H9 (cell line): Measurements from ENCODE around the gene IGFALS. TPM values are rescaled to one million over a fixed set of nuclear protein-coding genes. Genes with fewer than 3 reads are reported as not detected.
A peak's percentile ranks its signal among the peaks of the same experiment; 100 is the strongest.

ENCODE experiments used
- DNase-seq: peaks from one replicate; pipeline ENCODE4 v3.0.0-alpha.2; 2017
- H2AFZ ChIP-seq: one replicate; pipeline ENCODE4 v1.6.1; 2013; ENCODE audit warnings: mild to moderate bottlenecking, low read length, control low read depth, moderate library complexity
- H2AK5ac ChIP-seq: 2 replicates; pipeline ENCODE4 v1.6.1; 2013; ENCODE audit warnings: low read length, control low read depth, mixed read lengths; ENCODE audit not compliant: insufficient read length
- H2BK120ac ChIP-seq: one replicate; pipeline ENCODE4 v1.6.1; 2013; ENCODE audit warnings: low read depth, mild to moderate bottlenecking, low read length, control low read depth, inconsistent platforms; ENCODE audit not compliant: poor library complexity, severe bottlenecking
- H2BK12ac ChIP-seq: 2 replicates; pipeline ENCODE4 v1.6.1; 2013; ENCODE audit warnings: low read length, control low read depth, mixed read lengths, low read depth; ENCODE audit not compliant: insufficient read length
- H2BK15ac ChIP-seq: 2 replicates; pipeline ENCODE4 v1.6.1; 2013; ENCODE audit warnings: low read depth, low read length, control low read depth
- H2BK20ac ChIP-seq: one replicate; pipeline ENCODE4 v1.6.1; 2013; ENCODE audit warnings: low read depth, mild to moderate bottlenecking, low read length, control low read depth, inconsistent platforms; ENCODE audit not compliant: poor library complexity, severe bottlenecking
- H2BK5ac ChIP-seq: 2 replicates; pipeline ENCODE4 v1.6.1; 2013; ENCODE audit warnings: low read length, control low read depth, mixed read lengths; ENCODE audit not compliant: insufficient read length
- H3K14ac ChIP-seq: 2 replicates; pipeline ENCODE4 v1.6.1; 2013; ENCODE audit warnings: low read length, control low read depth; ENCODE audit not compliant: insufficient read depth
- H3K18ac ChIP-seq: 2 replicates; pipeline ENCODE4 v1.6.1; 2013; ENCODE audit warnings: low read depth, mild to moderate bottlenecking, mixed read lengths, low read length, control low read depth; ENCODE audit not compliant: insufficient read length
- H3K23ac ChIP-seq: 2 replicates; pipeline ENCODE4 v1.6.1; 2013; ENCODE audit warnings: low read length, control low read depth, mixed read lengths, low read depth; ENCODE audit not compliant: insufficient read length
- H3K23me2 ChIP-seq: 2 replicates; pipeline ENCODE4 v1.6.1; 2013; ENCODE audit warnings: low read depth, mild to moderate bottlenecking, mixed read lengths, low read length, control low read depth; ENCODE audit not compliant: insufficient read length, poor library complexity, severe bottlenecking
- H3K27ac ChIP-seq: 2 replicates; pipeline ENCODE4 v1.5.1; 2013; ENCODE audit warnings: low read length, control low read depth, mixed read lengths, low read depth; ENCODE audit not compliant: insufficient read length
- H3K27me3 ChIP-seq: 2 replicates; pipeline ENCODE4 v1.6.1; 2013; ENCODE audit warnings: low read length, control low read depth, inconsistent platforms; ENCODE audit not compliant: insufficient read depth
- H3K4ac ChIP-seq: 2 replicates; pipeline ENCODE4 v1.6.1; 2013; ENCODE audit warnings: low read depth, mild to moderate bottlenecking, control low read depth, inconsistent platforms, low read length, moderate library complexity
- H3K4me1 ChIP-seq: 2 replicates; pipeline ENCODE4 v1.6.1; 2013; ENCODE audit warnings: low read length, control low read depth, inconsistent platforms; ENCODE audit not compliant: insufficient read depth
- H3K4me2 ChIP-seq: 2 replicates; pipeline ENCODE4 v1.6.1; 2013; ENCODE audit warnings: low read length, control low read depth, mixed read lengths; ENCODE audit not compliant: insufficient read length, insufficient read depth
- H3K56ac ChIP-seq: 2 replicates; pipeline ENCODE4 v1.6.1; 2013; ENCODE audit warnings: low read depth, mild to moderate bottlenecking, mixed read lengths, low read length, control low read depth; ENCODE audit not compliant: insufficient read length
- H3K79me1 ChIP-seq: 2 replicates; pipeline ENCODE4 v1.6.1; 2013; ENCODE audit warnings: low read depth, mild to moderate bottlenecking, moderate library complexity, low read length, control low read depth, inconsistent platforms; ENCODE audit not compliant: insufficient read depth, poor library complexity, severe bottlenecking
- H3K79me2 ChIP-seq: 2 replicates; pipeline ENCODE4 v1.6.1; 2013; ENCODE audit warnings: low read length, control low read depth, inconsistent platforms; ENCODE audit not compliant: insufficient read depth
- H3K9ac ChIP-seq: 2 replicates; pipeline ENCODE4 v1.6.1; 2013; ENCODE audit warnings: low read length, control low read depth, mixed read lengths; ENCODE audit not compliant: insufficient read length; ENCODE audit errors: extremely low read depth
- H3K9me3 ChIP-seq: one replicate; pipeline ENCODE4 v1.6.1; 2013; ENCODE audit warnings: low read depth, low read length, inconsistent platforms; ENCODE audit not compliant: control insufficient read depth
- H3T11ph ChIP-seq: one replicate; pipeline ENCODE4 v1.6.1; 2013; ENCODE audit warnings: mild to moderate bottlenecking, low read length, control low read depth, inconsistent platforms
- H4K20me1 ChIP-seq: one replicate; pipeline ENCODE4 v1.6.1; 2013; ENCODE audit not compliant: control insufficient read depth, insufficient read length, insufficient read depth
- H4K5ac ChIP-seq: 2 replicates; pipeline ENCODE4 v1.6.1; 2013; ENCODE audit warnings: low read depth, mild to moderate bottlenecking, mixed read lengths, low read length, control low read depth; ENCODE audit not compliant: insufficient read length
- H4K8ac ChIP-seq: replicated peaks from 2 replicates; pipeline ENCODE4 v1.6.1; 2013; ENCODE audit warnings: low read length, control low read depth, mixed read lengths, low read depth; ENCODE audit not compliant: insufficient read length
- H4K91ac ChIP-seq: 2 replicates; pipeline ENCODE4 v1.6.1; 2013; ENCODE audit warnings: low read depth, mild to moderate bottlenecking, moderate library complexity, mixed read lengths, low read length, control low read depth; ENCODE audit not compliant: insufficient read length
- H3K27ac Mint-ChIP-seq, 3 experiments: 2 replicates in 2 of 3; 3 replicates in 1 of 3; pipeline ENCODE4 v1.8.0; 2020 to 2021; ENCODE audit warnings: mixed read lengths in 3 of 3, mild to moderate bottlenecking in 1 of 3, moderate library complexity in 1 of 3
- H3K27me3 Mint-ChIP-seq: 2 replicates; pipeline ENCODE4 v1.8.0; 2021; ENCODE audit warnings: low read depth, mild to moderate bottlenecking, moderate library complexity, mixed read lengths
- H3K36me3 Mint-ChIP-seq, 3 experiments: 2 replicates in 2 of 3; 3 replicates in 1 of 3; pipeline ENCODE4 v1.8.0; 2020 to 2021; ENCODE audit warnings: low read depth in 3 of 3, mixed read lengths in 3 of 3; ENCODE audit not compliant: insufficient read depth in 1 of 3
- H3K4me1 Mint-ChIP-seq, 2 experiments: 2 replicates each; pipeline ENCODE4 v1.8.0; 2020; ENCODE audit warnings: mixed read lengths in 2 of 2
- H3K4me3 Mint-ChIP-seq, 2 experiments: 2 replicates in 1 of 2; 3 replicates in 1 of 2; pipeline ENCODE4 v1.8.0; 2020 to 2021; ENCODE audit warnings: mild to moderate bottlenecking in 2 of 2, mixed read lengths in 2 of 2, moderate library complexity in 1 of 2
- H3K9me3 Mint-ChIP-seq, 2 experiments: 2 replicates in 1 of 2; 3 replicates in 1 of 2; pipeline ENCODE4 v1.8.0; 2020; ENCODE audit warnings: mild to moderate bottlenecking in 2 of 2, mixed read lengths in 2 of 2, moderate library complexity in 1 of 2
- WGBS: extraction: QIAGEN DNeasy Blood & Tissue Kit; methylation state at CpG from one replicate; pipeline ENCODE4 v1.1.7; 2013; ENCODE audit warnings: missing lambda C conversion rate, low lambda C conversion rate, mixed read lengths; ENCODE audit not compliant: insufficient read length; ENCODE audit errors: extremely low coverage; 5-methylcytosine and 5-hydroxymethylcytosine counted together
- total RNA-seq: library from RNA; stranded (reverse); gene quantifications from 2 replicates; pipeline ENCODE4 v1.2.1, GENCODE V29; 2021
- TF ChIP-seq, protein P1 (sequence below): fragments of 200-600 bp; sonication (generic); conservative IDR thresholded peaks from 3 replicates; pipeline ENCODE4 v1.8.0; 2021; ENCODE audit warnings: antibody characterized with exemption, mild to moderate bottlenecking

The IGFALS gene
- total RNA-seq, 1 experiment from 2014 or later: not detected

DNA sequence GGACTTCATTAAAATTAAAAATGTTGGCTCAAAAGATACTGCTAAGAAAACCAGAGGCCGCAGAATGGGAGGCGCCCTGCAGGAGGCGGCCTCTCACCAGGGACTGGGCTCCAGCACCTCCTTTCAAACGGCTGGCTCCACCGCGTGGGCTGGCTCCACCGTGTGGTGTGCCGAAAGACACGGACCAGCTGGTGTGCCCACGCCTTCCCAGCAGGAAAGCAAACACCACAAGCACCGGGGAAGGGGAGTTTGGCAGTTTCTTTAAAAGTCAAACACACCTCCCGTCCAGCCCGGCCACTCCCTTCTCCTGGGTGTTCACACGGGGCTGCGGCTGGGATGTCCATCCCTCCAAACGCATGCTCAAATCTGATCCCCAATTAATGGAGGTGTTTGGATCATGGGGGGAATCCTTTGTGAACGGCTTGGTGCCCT is 19.2 kb upstream of the IGFALS start:
- no peak overlapping the region for H2AFZ ChIP-seq
- H3K4me2 ChIP-seq: no peak overlapping the region
- H3K27ac ChIP-seq: no peak overlapping the region
- no peak overlapping the region for H4K8ac ChIP-seq
- no peak overlapping the region for H4K5ac ChIP-seq
- no peak overlapping the region for H2AK5ac ChIP-seq
- WGBS: no CpG with 5 or more reads among the region's 17 CpGs
- no peak overlapping the region for H2BK5ac ChIP-seq
- H3K79me2 ChIP-seq: no peaks in the 10 kb centered on the region
- H3K9me3 ChIP-seq: no peaks in the 10 kb centered on the region
- no peaks in the 10 kb centered on the region for H3K27me3 ChIP-seq
- no peaks in the 10 kb centered on the region for H3K27me3 Mint-ChIP-seq
- no peak overlapping the region for H2BK20ac ChIP-seq
- peaks cover 0 to 3% of the 10 kb centered on the region in 2 experiments; a peak in 2 of 4 replicates for H3K4me1 Mint-ChIP-seq
- H3K4me3 Mint-ChIP-seq: no peak overlapping the region
- H3K23me2 ChIP-seq: no peaks in the 10 kb centered on the region
- no peak overlapping the region for H3K14ac ChIP-seq
- no peak overlapping the region for H3K4ac ChIP-seq
- H2BK15ac ChIP-seq: no peak overlapping the region
- no peak overlapping the region for H3K9ac ChIP-seq
- peaks cover 5 to 27% (median 15%) of the 10 kb centered on the region in 3 experiments; a peak in 6 of 7 replicates for H3K36me3 Mint-ChIP-seq
- H3K23ac ChIP-seq: no peak overlapping the region
- DNase-seq: peak; percentile 68
- H3T11ph ChIP-seq: no peak overlapping the region
- no peak overlapping the region for H3K27ac Mint-ChIP-seq
- TF ChIP-seq, protein P1, sequence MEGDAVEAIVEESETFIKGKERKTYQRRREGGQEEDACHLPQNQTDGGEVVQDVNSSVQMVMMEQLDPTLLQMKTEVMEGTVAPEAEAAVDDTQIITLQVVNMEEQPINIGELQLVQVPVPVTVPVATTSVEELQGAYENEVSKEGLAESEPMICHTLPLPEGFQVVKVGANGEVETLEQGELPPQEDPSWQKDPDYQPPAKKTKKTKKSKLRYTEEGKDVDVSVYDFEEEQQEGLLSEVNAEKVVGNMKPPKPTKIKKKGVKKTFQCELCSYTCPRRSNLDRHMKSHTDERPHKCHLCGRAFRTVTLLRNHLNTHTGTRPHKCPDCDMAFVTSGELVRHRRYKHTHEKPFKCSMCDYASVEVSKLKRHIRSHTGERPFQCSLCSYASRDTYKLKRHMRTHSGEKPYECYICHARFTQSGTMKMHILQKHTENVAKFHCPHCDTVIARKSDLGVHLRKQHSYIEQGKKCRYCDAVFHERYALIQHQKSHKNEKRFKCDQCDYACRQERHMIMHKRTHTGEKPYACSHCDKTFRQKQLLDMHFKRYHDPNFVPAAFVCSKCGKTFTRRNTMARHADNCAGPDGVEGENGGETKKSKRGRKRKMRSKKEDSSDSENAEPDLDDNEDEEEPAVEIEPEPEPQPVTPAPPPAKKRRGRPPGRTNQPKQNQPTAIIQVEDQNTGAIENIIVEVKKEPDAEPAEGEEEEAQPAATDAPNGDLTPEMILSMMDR: peak; percentile 69
- H2BK120ac ChIP-seq: no peak overlapping the region
- no peak overlapping the region for H3K18ac ChIP-seq
- no peaks in the 10 kb centered on the region for H4K20me1 ChIP-seq
- no peak overlapping the region for H4K91ac ChIP-seq
- H3K56ac ChIP-seq: no peak overlapping the region
- H3K79me1 ChIP-seq: no peaks in the 10 kb centered on the region
- H2BK12ac ChIP-seq: no peak overlapping the region
- no peaks in the 10 kb centered on the region for H3K4me1 ChIP-seq
- H3K9me3 Mint-ChIP-seq: no peaks in the 10 kb centered on the region
